Panc1 (cell line): ENCODE data around the gene FNIP2. TPM values are rescaled to one million over a fixed set of nuclear protein-coding genes. Genes with fewer than 3 reads are reported as not detected.

ENCODE experiments used
- ATAC-seq: fragments of 200-7000 bp; cut with Tn5 transposase; 2 replicates; pipeline ENCODE4 v1.9.1; 2020; ENCODE audit warnings: mild to moderate bottlenecking, moderate library complexity
- BruUV-seq: library from RNA; stranded (reverse); fragments of 400-500 nt; replicated peaks from 2 replicates; lab custom pipeline; 2021; lab: Mats Ljungman, UMichigan
- CTCF ChIA-PET: fragments of 300-600 bp; sonication (Branson Sonifier 250); formaldehyde crosslinking; loops from one replicate; lab custom pipeline; 2022; ENCODE audit warnings: antibody characterized with exemption; lab: Charles Lee
- POLR2A ChIA-PET: fragments of 300-600 bp; sonication (Branson Sonifier 250); formaldehyde crosslinking; loops from one replicate; lab custom pipeline; 2022; ENCODE audit warnings: antibody characterized with exemption; lab: Charles Lee
- DNase-seq: peaks from one replicate; pipeline ENCODE4 v3.0.0-alpha.2; 2010; ENCODE audit warnings: low read depth, low spot score
- H3K27ac ChIP-seq: 2 replicates; pipeline ENCODE4 v1.5.1; 2011; ENCODE audit warnings: mild to moderate bottlenecking, low read length, inconsistent platforms
- H3K27me3 ChIP-seq: fragments of 200-500 bp; sonication (Bioruptor generic); 2 replicates; pipeline ENCODE4 v1.6.0; 2014; ENCODE audit warnings: low read length, inconsistent platforms; ENCODE audit not compliant: control insufficient read depth, insufficient read depth
- H3K36me3 ChIP-seq: fragments of 200-500 bp; sonication (Bioruptor generic); 2 replicates; pipeline ENCODE4 v1.5.1; 2014; ENCODE audit warnings: inconsistent platforms, mild to moderate bottlenecking, low read length, moderate library complexity; ENCODE audit not compliant: control insufficient read depth, insufficient read depth
- H3K4me1 ChIP-seq: 2 replicates; pipeline ENCODE4 v1.5.1; 2011; ENCODE audit warnings: inconsistent platforms, mild to moderate bottlenecking, low read length, moderate library complexity; ENCODE audit not compliant: control insufficient read depth, insufficient read depth
- H3K4me3 ChIP-seq, 2 experiments: 2 replicates each; pipeline ENCODE4 v1.5.1; 2011 to 2012; ENCODE audit warnings: low read depth in 2 of 2, low read length in 2 of 2, mild to moderate bottlenecking in 2 of 2, inconsistent platforms in 1 of 2, moderate library complexity in 1 of 2
- H3K9me3 ChIP-seq: fragments of 200-500 bp; sonication (Bioruptor generic); 2 replicates; pipeline ENCODE4 v1.5.1; 2014; ENCODE audit warnings: low read depth, mild to moderate bottlenecking, inconsistent platforms, low read length, moderate library complexity; ENCODE audit not compliant: control insufficient read depth, insufficient read depth
- CTCF ChIP-seq: fragments of 450-650 bp; IDR thresholded peaks from 2 replicates; pipeline ENCODE4 v1.5.1; 2017; ENCODE audit warnings: mild to moderate bottlenecking
- POLR2AphosphoS5 ChIP-seq: IDR thresholded peaks from 2 replicates; pipeline ENCODE4 v1.6.1; 2012; ENCODE audit warnings: mild to moderate bottlenecking, low read depth, low read length, moderate library complexity
- REST ChIP-seq, 2 experiments: IDR thresholded peaks; 2 replicates each; pipeline ENCODE4 v1.6.1; 2011 to 2012; ENCODE audit warnings: low read depth in 2 of 2, control low read depth in 1 of 2, low read length in 1 of 2, mild to moderate bottlenecking in 1 of 2, moderate library complexity in 1 of 2; ENCODE audit not compliant: insufficient read depth in 1 of 2
- SIN3A ChIP-seq: IDR thresholded peaks from 2 replicates; pipeline ENCODE4 v1.6.1; 2012; ENCODE audit warnings: low read depth, mild to moderate bottlenecking, low read length, moderate library complexity, borderline replicate concordance; ENCODE audit not compliant: insufficient read depth
- TCF7L2 ChIP-seq: IDR thresholded peaks from 2 replicates; pipeline ENCODE4 v1.6.1; 2011; ENCODE audit warnings: mild to moderate bottlenecking, low read depth, low read length, inconsistent platforms
- in situ Hi-C: cut with HindIII; loops from 2 replicates; pipeline ENCODE4 v1.10.0; 2016; ENCODE audit warnings: low sequenced_read_pairs, low pct_unique_long_range_greater_than_20kb
- intact Hi-C: fragments of 100-400 bp; cut with micrococcal nuclease; formaldehyde crosslinking; loops from one replicate; pipeline ENCODE4 v1.10.0; 2022; ENCODE audit not compliant: unreplicated experiment
- total RNA-seq: library from RNA; stranded (reverse); gene quantifications from one replicate; pipeline ENCODE4 v1.2.1, GENCODE V29; 2021; ENCODE audit not compliant: unreplicated experiment

The FNIP2 gene
- total RNA-seq, 1 experiment from 2014 or later = 17.7 TPM

- H3K27ac ChIP-seq = peak overlapping the region; percentile 51; the same call in 1 of the 2 replicates
- in situ Hi-C loops = no loop called here
- H3K9me3 ChIP-seq = no peaks in the 10 kb centered on the region
- TF ChIP-seq CTCF (no peak), POLR2AphosphoS5 (no peak), SIN3A (no peak), REST (IDR thresholded peaks at IDR 0.05; ENCODE audit: insufficient read depth in 1 of 2, low read depth in 2 of 2, low read length in 1 of 2) (no peak), TCF7L2 (no peak)
- DNase-seq (no peak), ATAC-seq (no peak)
- BruUV-seq = no TSS peak
- ChIA-PET CTCF (no interaction called here), POLR2A (no interaction called here)
- H3K4me1 ChIP-seq = peaks cover 58% of the 10 kb centered on the region
- intact Hi-C loops = no loop called here
- no peak overlapping the region for H3K4me3 ChIP-seq
- no peaks in the 10 kb centered on the region for H3K27me3 ChIP-seq
- no peaks in the 10 kb centered on the region for H3K36me3 ChIP-seq
Measured at GRCh38 chr4:158786121-158786601, 17.3 kb downstream of the FNIP2 start.

GRCh38 chr4:158786955-158787354 is 18.1 kb downstream of the FNIP2 start:
- Histone ChIP-seq H3K27me3 (no peaks in the 10 kb centered on the region), H3K4me3 (no peak overlapping the region), H3K36me3 (no peaks in the 10 kb centered on the region), H3K27ac (no peak overlapping the region), H3K4me1 (peaks cover 52% of the 10 kb centered on the region), H3K9me3 (no peaks in the 10 kb centered on the region)
- TF ChIP-seq CTCF (no peak), REST (IDR thresholded peaks at IDR 0.05; ENCODE audit: insufficient read depth in 1 of 2, low read depth in 2 of 2, low read length in 1 of 2) (no peak), SIN3A (no peak), POLR2AphosphoS5 (no peak), TCF7L2 (no peak)
- no TSS peak for BruUV-seq
- ATAC-seq = no peak
- in situ Hi-C loops = no loop called here
- CTCF ChIA-PET = no interaction called here
- intact Hi-C loops = no loop called here
- POLR2A ChIA-PET = interaction anchor here (0.5 kb wide), 1 partner anchor 197 kb away, joined by 3 read pairs; no protein-coding TSS in a partner anchor
- DNase-seq = no peak
